GM12875 (cell line): Measurements from ENCODE around the gene RESP18.

Experiments
- H3K4me3 ChIP-seq: one replicate; pipeline ENCODE4 v1.5.1; 2011; ENCODE audit warnings: low read depth, low read length, control low read depth
- CTCF ChIP-seq: IDR thresholded peaks from 2 replicates; pipeline ENCODE4 v1.5.1; 2011; ENCODE audit warnings: low read depth, mild to moderate bottlenecking, control low read depth, inconsistent platforms, low read length, moderate library complexity, borderline replicate concordance; ENCODE audit not compliant: insufficient read depth

The RESP18 gene

GRCh38 chr2:219362072-219362471, 29.5 kb upstream of the RESP18 start:
- H3K4me3 ChIP-seq = no peak overlapping the region
- TF ChIP-seq CTCF = no peak

- no peak overlapping the region for H3K4me3 ChIP-seq
- TF ChIP-seq CTCF = no peak
Measured at GRCh38 chr2:219358170-219359075, 25.9 kb upstream of the RESP18 start.

- no peak for TF ChIP-seq CTCF
Measured at GRCh38 chr2:219356834-219357233, 24.3 kb upstream of the RESP18 start.

GRCh38 chr2:219354582-219354981, 22.0 kb upstream of the RESP18 start:
- no peak overlapping the region for H3K4me3 ChIP-seq
- TF ChIP-seq CTCF = no peak

More at GRCh38 chr2:219356834-219357233, 24.3 kb upstream of the RESP18 start:
- no peak overlapping the region for H3K4me3 ChIP-seq

- H3K4me3 ChIP-seq = no peak overlapping the region
- TF ChIP-seq CTCF = no peak
Measured at GRCh38 chr2:219353129-219353528, 20.6 kb upstream of the RESP18 start.

- no peak overlapping the region for H3K4me3 ChIP-seq
- TF ChIP-seq CTCF = peak; percentile 72
Measured at GRCh38 chr2:219352448-219353023, 20.0 kb upstream of the RESP18 start.

- no peak for TF ChIP-seq CTCF
- no peak overlapping the region for H3K4me3 ChIP-seq
Measured at GRCh38 chr2:219350710-219351221, 18.2 kb upstream of the RESP18 start.
